ENCODE results near the gene SLFN12. TPM values are rescaled to one million over a fixed set of nuclear protein-coding genes. Genes with fewer than 3 reads are reported as not detected.
"Not testable (repeated sequence)": the region's sequence is repeated elsewhere in the genome, so short reads cannot be mapped to it uniquely, and the experiment has no call there.

Gene SLFN12
- total and polyA plus RNA-seq, 4 donors: 3.1 to 20.8 (median 14.1) TPM

GRCh38 chr17:35428229-35428628 is 4.1 kb downstream of the SLFN12 start:
- no peak for ATAC-seq (ENCODE audit: low FRiP score)
- Histone ChIP-seq H3K36me3 (ENCODE audit: control insufficient read depth in 1 of 2, insufficient read depth in 2 of 2, low read length in 1 of 2) (peaks cover 0 to 1% of the 10 kb centered on the region in 2 donors), H3K27ac (ENCODE audit: low read depth in 1 of 2, low read length in 2 of 2) (no peak overlapping the region), H3K4me3 (ENCODE audit: low read length in 2 of 2) (no peak overlapping the region), H3K4me1 (ENCODE audit: control insufficient read depth in 1 of 2, insufficient read depth in 2 of 2, low read length in 2 of 2) (peaks cover 0 to 7% of the 10 kb centered on the region in 2 donors), H3K27me3 (ENCODE audit: control insufficient read depth in 1 of 2, insufficient read depth in 2 of 2, low read length in 1 of 2) (no peaks in the 10 kb centered on the region), H3K9me3 (ENCODE audit: control insufficient read depth, low read length) (no peaks in the 10 kb centered on the region)
- DNase-seq: no peak
- 95 to 97% methylated on average over 2 of the region's 2 CpGs for WGBS, 2 donors
- intact Hi-C loops (cut with DNase I): no loop called here

GRCh38 chr17:35423761-35424160 is 8.5 kb downstream of the SLFN12 start:
- Histone ChIP-seq H3K4me1 (ENCODE audit: control insufficient read depth in 1 of 2, insufficient read depth in 2 of 2, low read length in 2 of 2) (no peaks in the 10 kb centered on the region), H3K36me3 (ENCODE audit: control insufficient read depth in 1 of 2, insufficient read depth in 2 of 2, low read length in 1 of 2) (peaks cover 4 to 6% of the 10 kb centered on the region in 2 donors), H3K27ac (ENCODE audit: low read depth in 1 of 2, low read length in 2 of 2) (no peak overlapping the region), H3K27me3 (ENCODE audit: control insufficient read depth in 1 of 2, insufficient read depth in 2 of 2, low read length in 1 of 2) (no peaks in the 10 kb centered on the region), H3K9me3 (ENCODE audit: control insufficient read depth, low read length) (no peaks in the 10 kb centered on the region), H3K4me3 (ENCODE audit: low read length in 2 of 2) (no peak overlapping the region)
- intact Hi-C loops (cut with DNase I): no loop called here
- no peak for ATAC-seq (ENCODE audit: low FRiP score)
- WGBS, 2 donors: 72 to 73% methylated on average over 4 of the region's 4 CpGs
- no peak for DNase-seq

- H3K27me3 ChIP-seq (ENCODE audit: control insufficient read depth in 1 of 2, insufficient read depth in 2 of 2, low read length in 1 of 2); H3K27ac ChIP-seq (ENCODE audit: low read depth in 1 of 2, low read length in 2 of 2); H3K36me3 ChIP-seq (ENCODE audit: control insufficient read depth in 1 of 2, insufficient read depth in 2 of 2, low read length in 1 of 2); H3K4me1 ChIP-seq (ENCODE audit: control insufficient read depth in 1 of 2, insufficient read depth in 2 of 2, low read length in 2 of 2); H3K4me3 ChIP-seq (ENCODE audit: low read length in 2 of 2); intact Hi-C loops (cut with DNase I); DNase-seq; H3K9me3 ChIP-seq (ENCODE audit: control insufficient read depth, low read length); ATAC-seq (ENCODE audit: low FRiP score): not testable (repeated sequence)
- 97% methylated on average over 9 of the region's 9 CpGs for WGBS, 2 donors
These were observed 11.2 kb downstream of the SLFN12 start for GRCh38 chr17:35421069-35421468.

- 91 to 96% methylated on average over 2 of the region's 2 CpGs for WGBS, 2 donors
- intact Hi-C loops (cut with DNase I): no loop called here
- no peak for DNase-seq
- H3K4me1 ChIP-seq (ENCODE audit: control insufficient read depth in 1 of 2, insufficient read depth in 2 of 2, low read length in 2 of 2): no peaks in the 10 kb centered on the region
- no peaks in the 10 kb centered on the region for H3K27me3 ChIP-seq (ENCODE audit: control insufficient read depth in 1 of 2, insufficient read depth in 2 of 2, low read length in 1 of 2)
- H3K4me3 ChIP-seq (ENCODE audit: low read length in 2 of 2): no peak overlapping the region
- H3K9me3 ChIP-seq (ENCODE audit: control insufficient read depth, low read length): no peaks in the 10 kb centered on the region
- H3K36me3 ChIP-seq (ENCODE audit: control insufficient read depth in 1 of 2, insufficient read depth in 2 of 2, low read length in 1 of 2): peaks cover 4 to 6% of the 10 kb centered on the region in 2 donors
- H3K27ac ChIP-seq (ENCODE audit: low read depth in 1 of 2, low read length in 2 of 2): no peak overlapping the region
- no peak for ATAC-seq (ENCODE audit: low FRiP score)
These were observed 15.6 kb downstream of the SLFN12 start for GRCh38 chr17:35416659-35417058.

GRCh38 chr17:35414707-35415106 is 17.6 kb downstream of the SLFN12 start:
- intact Hi-C loops (cut with DNase I); DNase-seq; H3K36me3 ChIP-seq (ENCODE audit: control insufficient read depth in 1 of 2, insufficient read depth in 2 of 2, low read length in 1 of 2); H3K27ac ChIP-seq (ENCODE audit: low read depth in 1 of 2, low read length in 2 of 2); H3K4me3 ChIP-seq (ENCODE audit: low read length in 2 of 2); H3K4me1 ChIP-seq (ENCODE audit: control insufficient read depth in 1 of 2, insufficient read depth in 2 of 2, low read length in 2 of 2); H3K27me3 ChIP-seq (ENCODE audit: control insufficient read depth in 1 of 2, insufficient read depth in 2 of 2, low read length in 1 of 2); H3K9me3 ChIP-seq (ENCODE audit: control insufficient read depth, low read length); ATAC-seq (ENCODE audit: low FRiP score): not testable (repeated sequence)
- 95 to 97% methylated on average over 2 of the region's 2 CpGs for WGBS, 2 donors

- no peak overlapping the region for H3K27ac ChIP-seq (ENCODE audit: low read depth in 1 of 2, low read length in 2 of 2)
- H3K4me3 ChIP-seq (ENCODE audit: low read length in 2 of 2): no peak overlapping the region
- WGBS, 2 donors: 93 to 100% methylated on average over 1 of the region's 1 CpG
- DNase-seq: no peak
- no peaks in the 10 kb centered on the region for H3K9me3 ChIP-seq (ENCODE audit: control insufficient read depth, low read length)
- no peak for ATAC-seq (ENCODE audit: low FRiP score)
- no peaks in the 10 kb centered on the region for H3K27me3 ChIP-seq (ENCODE audit: control insufficient read depth in 1 of 2, insufficient read depth in 2 of 2, low read length in 1 of 2)
- no peaks in the 10 kb centered on the region for H3K4me1 ChIP-seq (ENCODE audit: control insufficient read depth in 1 of 2, insufficient read depth in 2 of 2, low read length in 2 of 2)
- H3K36me3 ChIP-seq (ENCODE audit: control insufficient read depth in 1 of 2, insufficient read depth in 2 of 2, low read length in 1 of 2): peaks cover 4 to 11% of the 10 kb centered on the region in 2 donors
- intact Hi-C loops (cut with DNase I): no loop called here
These were observed 18.1 kb downstream of the SLFN12 start for GRCh38 chr17:35414247-35414646.

- no peak for DNase-seq
- no peak for ATAC-seq (ENCODE audit: low FRiP score)
- WGBS, 2 donors: 82 to 88% methylated on average over 26 of the region's 26 CpGs
- Histone ChIP-seq H3K27me3 (ENCODE audit: control insufficient read depth in 1 of 2, insufficient read depth in 2 of 2, low read length in 1 of 2) (no peaks in the 10 kb centered on the region), H3K9me3 (ENCODE audit: control insufficient read depth, low read length) (peaks cover 3% of the 10 kb centered on the region), H3K27ac (ENCODE audit: low read depth in 1 of 2, low read length in 2 of 2) (no peak overlapping the region), H3K36me3 (ENCODE audit: control insufficient read depth in 1 of 2, insufficient read depth in 2 of 2, low read length in 1 of 2) (peaks cover 3 to 10% of the 10 kb centered on the region in 2 donors), H3K4me3 (ENCODE audit: low read length in 2 of 2) (no peak overlapping the region), H3K4me1 (ENCODE audit: control insufficient read depth in 1 of 2, insufficient read depth in 2 of 2, low read length in 2 of 2) (no peaks in the 10 kb centered on the region)
- intact Hi-C loops (cut with DNase I): no loop called here
These were observed 24.8 kb downstream of the SLFN12 start for GRCh38 chr17:35407531-35407930.

- peaks cover 3 to 10% of the 10 kb centered on the region in 2 donors for H3K36me3 ChIP-seq (ENCODE audit: control insufficient read depth in 1 of 2, insufficient read depth in 2 of 2, low read length in 1 of 2)
- ATAC-seq (ENCODE audit: low FRiP score) (no peak), DNase-seq (no peak)
- no peak overlapping the region for H3K4me3 ChIP-seq (ENCODE audit: low read length in 2 of 2)
- WGBS, 2 donors: 87 to 89% methylated on average over 1 of the region's 1 CpG
- no peaks in the 10 kb centered on the region for H3K27me3 ChIP-seq (ENCODE audit: control insufficient read depth in 1 of 2, insufficient read depth in 2 of 2, low read length in 1 of 2)
- no peaks in the 10 kb centered on the region for H3K4me1 ChIP-seq (ENCODE audit: control insufficient read depth in 1 of 2, insufficient read depth in 2 of 2, low read length in 2 of 2)
- H3K9me3 ChIP-seq (ENCODE audit: control insufficient read depth, low read length): peaks cover 3% of the 10 kb centered on the region
- intact Hi-C loops (cut with DNase I): no loop called here
- H3K27ac ChIP-seq (ENCODE audit: low read depth in 1 of 2, low read length in 2 of 2): no peak overlapping the region
These were observed 25.7 kb downstream of the SLFN12 start for GRCh38 chr17:35406568-35406967.

GRCh38 chr17:35404360-35404759 is 27.9 kb downstream of the SLFN12 start:
- no peaks in the 10 kb centered on the region for H3K4me1 ChIP-seq (ENCODE audit: control insufficient read depth in 1 of 2, insufficient read depth in 2 of 2, low read length in 2 of 2)
- H3K36me3 ChIP-seq (ENCODE audit: control insufficient read depth in 1 of 2, insufficient read depth in 2 of 2, low read length in 1 of 2): peaks cover 3% of the 10 kb centered on the region in 2 donors
- no peak for ATAC-seq (ENCODE audit: low FRiP score)
- intact Hi-C loops (cut with DNase I): no loop called here
- peaks cover 4% of the 10 kb centered on the region for H3K9me3 ChIP-seq (ENCODE audit: control insufficient read depth, low read length)
- H3K27ac ChIP-seq (ENCODE audit: low read depth in 1 of 2, low read length in 2 of 2): no peak overlapping the region
- WGBS, 2 donors: 92 to 94% methylated on average over 1 of the region's 1 CpG
- H3K4me3 ChIP-seq (ENCODE audit: low read length in 2 of 2): no peak overlapping the region
- DNase-seq: no peak
- no peaks in the 10 kb centered on the region for H3K27me3 ChIP-seq (ENCODE audit: control insufficient read depth in 1 of 2, insufficient read depth in 2 of 2, low read length in 1 of 2)

Measured in aorta (tissue), 5 donors.